HS-5 (cell line): ENCODE measurements around the gene GJD3.
A peak's percentile ranks its signal among the peaks of the same experiment; 100 is the strongest.
"Not testable (repeated sequence)": the region's sequence is repeated elsewhere in the genome, so short reads cannot be mapped to it uniquely, and the experiment has no call there.

Experiments
- DNase-seq: peaks from one replicate; pipeline ENCODE4 v3.0.0-alpha.2; 2012; ENCODE audit warnings: low read depth

Gene GJD3

DNA sequence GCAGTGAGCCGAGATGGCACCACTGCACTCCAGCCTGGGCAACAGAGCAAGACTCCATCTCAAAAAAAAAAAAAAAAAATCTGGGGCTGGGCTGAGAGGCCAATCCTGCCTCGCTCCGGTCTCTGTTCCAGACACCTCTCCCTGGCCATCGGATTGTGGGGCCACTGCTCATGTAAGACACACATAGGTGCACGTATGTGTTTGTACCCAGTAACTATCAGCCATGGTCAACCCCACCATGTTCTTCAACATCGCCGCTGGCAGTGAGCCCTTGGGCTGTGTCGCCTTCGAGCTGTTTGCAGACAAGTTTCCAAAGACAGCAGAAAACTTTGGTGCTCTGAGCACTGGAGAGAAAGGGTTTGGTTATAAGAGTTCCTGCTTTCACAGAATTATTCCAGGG lies 3.2 kb upstream of the GJD3 start:
- DNase-seq, result not testable (repeated sequence)

DNA sequence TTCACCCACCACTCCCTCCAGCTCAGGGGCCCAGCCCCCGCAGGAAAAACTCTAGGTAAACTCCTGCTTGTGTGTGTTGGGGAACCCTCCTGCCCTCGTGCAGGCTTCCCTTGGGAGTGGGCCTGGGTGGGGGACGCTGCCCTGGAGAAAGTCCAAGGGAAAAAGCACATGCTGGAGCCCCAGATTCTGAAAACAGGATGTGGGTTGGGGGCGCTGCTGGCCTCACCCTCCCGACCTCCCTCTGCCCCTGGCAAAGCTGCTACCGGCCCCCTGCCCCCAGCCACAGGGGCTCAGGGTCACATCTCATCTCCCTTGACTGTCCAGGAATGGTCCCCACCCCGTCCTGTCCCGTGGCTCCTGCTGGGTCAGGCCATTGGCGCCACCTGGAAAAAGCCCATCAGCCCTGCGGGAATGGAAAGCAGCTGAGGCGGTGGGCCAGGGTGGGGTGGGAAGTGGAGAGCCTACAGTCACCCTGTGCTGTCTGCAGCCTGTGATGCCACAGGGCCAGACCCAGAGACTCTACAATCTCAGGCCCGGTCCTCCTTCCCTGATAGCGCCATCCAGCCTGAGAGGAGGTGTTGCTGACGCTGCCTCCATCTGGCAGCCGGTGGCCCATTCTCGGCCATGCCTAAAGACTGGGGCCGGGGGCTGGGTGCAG lies 2.5 kb upstream of the GJD3 start:
- DNase-seq, result no peak

DNA sequence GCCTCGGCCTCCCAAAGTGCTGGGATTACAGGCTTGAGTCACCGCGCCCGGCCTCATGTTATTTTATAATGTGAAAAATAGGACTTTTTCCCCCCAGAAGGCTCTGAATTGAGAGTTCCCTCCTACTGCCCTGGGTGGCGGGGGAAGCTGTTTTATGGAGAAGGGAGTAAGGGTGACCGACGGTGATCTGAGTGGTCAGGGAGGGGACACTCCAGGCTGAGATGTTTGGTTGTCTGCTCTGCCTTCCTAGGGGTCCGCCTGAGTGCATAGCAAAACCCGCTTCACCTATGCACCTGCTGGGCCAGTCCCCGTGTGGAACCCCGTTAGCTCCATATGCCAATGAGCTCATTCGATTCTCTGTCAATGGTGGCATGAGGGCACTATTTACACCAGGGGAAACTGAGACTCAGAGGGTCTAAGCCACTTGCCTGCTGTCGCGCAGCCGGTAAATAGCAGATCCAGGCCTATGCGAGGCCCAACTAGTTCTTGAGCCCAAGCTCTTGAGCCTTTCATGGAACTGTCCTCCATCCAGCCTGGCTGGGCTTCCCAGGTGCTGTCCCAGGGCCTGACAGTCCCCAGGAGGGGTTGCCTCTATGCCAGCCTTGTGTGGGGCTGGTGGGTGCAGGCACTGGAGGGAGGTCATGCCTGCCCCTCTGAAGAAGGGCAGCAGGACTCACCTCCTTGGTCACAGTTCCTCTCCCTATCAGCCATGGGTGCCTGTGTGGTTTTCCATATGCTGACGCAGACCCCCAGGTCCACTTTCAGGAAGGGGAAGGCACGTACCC lies 1.7 kb upstream of the GJD3 start:
- no peak for DNase-seq

DNA sequence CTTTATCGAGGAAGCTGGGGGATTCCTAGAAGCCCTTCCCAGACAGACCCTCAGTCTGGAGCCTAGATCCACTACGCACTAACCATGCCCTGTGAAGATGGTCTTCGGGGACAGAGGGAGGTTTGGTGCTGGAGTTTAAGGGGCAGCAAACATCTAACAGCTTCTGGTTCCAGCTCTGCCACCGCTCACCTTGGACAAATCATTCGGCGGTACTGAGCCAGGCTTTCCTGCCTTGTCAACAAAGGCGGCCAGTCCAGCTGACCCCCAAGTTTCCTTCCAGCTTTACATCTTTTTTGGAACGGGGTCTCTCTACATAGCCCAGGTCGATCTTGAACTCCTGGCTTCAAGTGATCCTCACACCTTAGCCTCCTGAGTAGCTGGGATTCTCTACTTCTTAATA lies 369 bp upstream of the GJD3 start:
- no peak for DNase-seq

DNA sequence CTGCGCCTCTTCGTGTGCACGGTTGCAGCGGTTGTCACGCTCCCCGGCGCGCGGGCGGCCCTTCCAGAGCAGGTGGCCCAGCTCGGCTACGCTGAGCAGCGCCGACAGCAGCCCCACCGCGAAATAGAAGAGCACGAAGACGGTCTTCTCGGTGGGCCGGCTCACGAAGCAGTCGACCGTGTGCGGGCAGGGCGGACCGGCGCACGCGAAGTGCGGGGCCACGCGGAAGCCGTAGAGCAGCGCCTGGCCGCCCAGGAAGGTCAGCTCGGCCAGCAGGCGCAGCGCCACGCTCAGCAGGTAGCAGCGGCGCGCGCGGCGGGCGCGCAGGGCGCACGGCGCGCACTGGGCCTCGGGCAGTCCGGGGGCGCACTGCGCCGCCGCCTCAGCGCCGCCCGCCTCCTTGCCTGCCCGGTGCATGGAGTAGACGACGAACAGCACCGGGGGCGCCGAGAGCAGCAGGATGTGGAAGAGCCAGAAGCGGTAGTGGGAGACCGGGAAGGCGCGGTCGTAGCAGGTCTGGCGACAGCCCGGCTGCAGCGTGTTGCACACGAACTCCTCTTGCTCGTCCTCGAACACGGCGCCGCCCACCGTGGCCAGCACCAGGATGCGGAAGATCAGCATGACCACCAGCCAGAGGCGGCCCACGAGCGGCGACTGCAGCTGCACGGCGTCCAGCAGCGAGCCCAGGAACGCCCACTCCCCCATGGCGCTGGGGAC lies 1.3 kb downstream of the GJD3 start:
- no peak for DNase-seq

DNA sequence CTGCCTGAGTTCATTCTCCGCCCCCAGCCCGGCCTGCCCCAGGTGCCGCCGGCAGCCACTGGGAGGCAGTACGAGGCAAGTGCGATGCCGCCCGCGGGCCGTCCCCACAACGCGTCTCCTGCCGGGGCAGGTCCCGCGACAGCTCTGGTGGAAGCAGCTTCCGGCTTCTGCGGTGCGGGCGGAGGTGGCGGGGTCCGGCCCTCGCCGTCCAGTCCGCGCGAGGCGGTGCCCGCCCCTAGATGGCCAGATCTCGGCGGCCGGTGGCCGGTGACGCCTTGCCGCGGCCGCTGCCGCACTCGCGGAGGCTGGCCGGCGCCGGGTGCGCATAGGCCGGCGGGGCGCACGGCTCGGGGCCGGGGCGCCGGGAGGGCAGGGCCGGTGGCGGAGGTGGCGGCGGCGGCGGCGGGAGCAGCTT lies 1.8 kb downstream of the GJD3 start:
- no peak for DNase-seq

DNA sequence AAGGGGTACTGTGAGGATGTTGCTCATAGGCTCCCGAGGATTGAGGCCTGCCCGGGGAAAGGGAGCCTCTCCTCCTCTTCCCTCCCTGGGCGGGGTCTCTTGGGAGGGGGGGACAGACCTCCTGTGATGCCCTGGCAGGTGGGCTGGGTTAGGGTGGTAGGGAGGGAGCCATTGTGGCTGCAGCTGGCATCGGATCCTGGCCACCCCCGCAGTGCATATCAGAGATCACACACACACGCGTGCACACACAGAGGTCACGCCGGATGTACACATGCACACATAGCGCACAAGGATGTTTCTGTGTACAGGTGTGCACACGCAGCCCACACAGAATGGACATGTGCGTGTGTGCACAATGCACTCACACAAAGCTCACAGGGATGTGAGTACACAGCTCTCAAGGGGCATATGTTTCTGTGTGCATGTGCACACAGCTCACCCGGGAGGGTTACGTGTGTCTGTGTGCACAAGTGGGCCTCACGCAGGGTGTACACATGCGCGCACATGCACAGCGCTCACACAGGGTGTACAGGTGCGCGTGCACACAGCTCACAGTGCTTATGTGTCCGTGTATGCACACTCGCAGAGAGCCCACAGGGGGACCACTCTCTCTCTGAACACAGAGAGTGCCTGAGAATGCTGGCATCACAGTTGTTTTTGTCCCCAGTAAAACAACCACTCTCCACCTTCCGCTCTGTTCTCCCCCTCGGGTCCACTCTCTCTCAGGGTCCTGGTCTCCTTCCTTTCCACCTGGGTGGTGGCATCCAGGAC lies 2.4 kb downstream of the GJD3 start:
- no peak for DNase-seq

DNA sequence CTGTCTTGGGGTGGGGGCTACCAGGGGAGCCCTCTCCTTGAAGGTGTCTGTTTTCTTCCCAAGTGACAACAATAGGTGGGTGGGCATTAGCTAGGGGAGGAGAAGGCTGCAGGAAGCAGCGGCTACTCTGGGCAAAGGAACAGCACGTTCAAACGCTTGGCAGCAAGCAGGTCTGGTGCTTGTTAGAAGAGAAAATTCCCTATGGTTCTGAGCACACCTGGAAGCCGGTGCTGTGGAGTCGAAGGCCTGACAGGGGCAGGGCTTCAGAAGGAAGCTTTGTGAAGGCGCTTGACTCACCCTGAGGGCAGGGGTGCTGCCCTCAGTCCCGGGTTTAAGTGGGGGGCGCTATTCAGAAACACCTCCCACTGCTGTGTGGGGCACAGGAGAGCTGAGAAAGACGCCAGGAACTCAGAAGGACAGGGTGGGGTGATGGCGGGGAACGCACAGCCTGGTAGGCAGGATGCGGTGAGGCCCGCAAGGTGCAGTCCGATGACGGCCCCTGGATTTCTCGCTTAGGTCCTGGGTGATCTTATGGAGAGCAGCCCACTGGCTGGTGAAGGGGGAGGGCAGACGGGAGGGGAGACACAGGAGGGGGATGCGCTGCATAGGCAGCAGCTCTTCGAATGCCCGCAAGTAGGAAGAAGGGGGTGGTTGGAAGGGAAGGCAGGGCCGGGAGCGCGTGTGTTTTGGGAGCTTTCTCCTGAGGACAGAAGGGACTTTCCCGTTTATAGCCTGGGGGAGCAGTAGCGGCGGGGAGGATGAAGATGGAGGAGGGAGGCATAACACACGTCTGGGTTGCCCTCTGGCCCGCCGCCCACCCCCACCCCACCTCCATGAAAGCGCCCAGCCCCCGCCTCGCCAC lies 3.2 kb downstream of the GJD3 start:
- no peak for DNase-seq

DNA sequence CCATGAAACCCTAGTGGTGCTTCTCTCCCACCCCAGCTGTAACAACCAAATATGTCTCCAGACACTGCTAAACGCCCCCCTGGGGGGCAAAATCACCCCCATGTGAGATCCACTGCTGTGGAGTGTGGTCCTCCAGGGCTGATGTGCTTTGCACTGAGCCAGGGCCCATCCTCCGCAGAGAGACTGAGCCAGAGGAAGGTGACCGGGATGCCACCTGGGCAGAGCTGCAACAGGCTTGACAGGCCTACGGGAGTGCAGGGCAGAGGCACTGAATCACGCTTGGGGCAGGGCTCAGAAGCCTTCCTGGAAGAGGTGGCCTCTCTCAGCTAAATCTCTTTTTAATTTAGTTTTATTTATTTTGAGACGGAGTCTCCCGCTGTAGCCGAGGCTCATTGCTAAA lies 4.4 kb downstream of the GJD3 start:
- no peak for DNase-seq

DNA sequence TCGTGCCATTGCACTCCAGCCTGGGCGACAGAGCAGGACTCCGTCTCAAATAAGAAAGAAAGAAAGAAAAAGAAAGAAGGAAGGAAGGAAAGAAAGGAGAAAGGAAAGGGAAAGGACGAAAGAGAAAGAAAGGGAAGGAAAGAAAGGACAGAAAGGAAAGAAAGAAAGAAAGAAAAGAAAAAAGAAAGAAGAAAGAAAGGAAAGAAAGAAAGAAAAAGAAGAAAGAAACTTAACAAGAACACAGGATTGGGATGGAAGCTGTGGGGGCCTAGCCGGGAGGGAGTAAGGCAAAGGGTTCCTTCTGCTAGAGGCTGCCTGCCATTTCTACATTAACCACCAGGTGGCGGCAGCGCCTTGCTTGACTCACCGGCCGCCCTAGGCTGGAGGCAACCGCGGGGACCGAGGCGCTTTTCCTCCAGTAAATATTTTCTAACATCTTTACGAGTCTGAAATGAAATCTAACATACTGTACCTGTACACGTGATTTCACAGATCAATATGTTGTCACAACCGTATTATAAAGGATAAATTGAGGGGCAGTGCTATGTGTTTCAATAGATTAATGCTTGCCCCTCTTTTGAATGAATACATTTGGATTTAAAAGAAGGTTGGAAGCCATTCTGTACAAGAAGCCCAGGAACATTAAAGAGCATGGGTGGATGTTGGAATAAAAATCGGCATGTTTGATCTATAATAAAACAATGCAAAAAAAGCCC lies 6.1 kb downstream of the GJD3 start:
- DNase-seq, result peak; percentile 57

DNA sequence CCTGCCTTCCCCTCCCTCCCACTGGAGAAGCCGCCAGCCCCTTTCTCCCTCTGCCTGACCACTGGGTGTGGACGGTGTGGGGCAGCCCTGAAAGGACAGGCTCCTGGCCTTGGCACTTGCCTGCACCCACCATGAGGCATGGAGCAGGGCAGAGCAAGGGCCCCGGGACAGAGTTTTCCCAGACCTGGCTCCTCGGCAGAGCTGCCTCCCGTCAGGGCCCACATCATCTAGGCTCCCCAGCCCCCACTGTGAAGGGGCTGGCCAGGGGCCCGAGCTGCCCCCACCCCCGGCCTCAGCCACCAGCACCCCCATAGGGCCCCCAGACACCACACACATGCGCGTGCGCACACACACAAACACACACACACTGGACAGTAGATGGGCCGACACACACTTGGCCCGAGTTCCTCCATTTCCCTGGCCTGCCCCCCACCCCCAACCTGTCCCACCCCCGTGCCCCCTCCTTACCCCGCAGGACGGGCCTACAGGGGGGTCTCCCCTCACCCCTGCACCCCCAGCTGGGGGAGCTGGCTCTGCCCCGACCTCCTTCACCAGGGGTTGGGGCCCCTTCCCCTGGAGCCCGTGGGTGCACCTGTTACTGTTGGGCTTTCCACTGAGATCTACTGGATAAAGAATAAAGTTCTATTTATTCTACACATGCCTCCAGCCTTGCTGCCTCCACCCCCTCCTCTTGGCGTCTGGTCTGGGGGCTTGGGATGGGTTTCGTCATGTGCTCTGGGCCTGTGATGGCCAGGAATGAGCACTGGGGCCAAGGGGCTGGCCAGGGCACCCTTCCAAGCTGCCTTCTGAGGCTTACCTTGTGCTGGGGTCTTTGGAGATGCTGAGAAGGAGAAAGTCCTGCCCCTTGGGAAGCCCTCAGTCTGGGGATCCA lies 7.3 kb downstream of the GJD3 start:
- DNase-seq, result no peak

DNA sequence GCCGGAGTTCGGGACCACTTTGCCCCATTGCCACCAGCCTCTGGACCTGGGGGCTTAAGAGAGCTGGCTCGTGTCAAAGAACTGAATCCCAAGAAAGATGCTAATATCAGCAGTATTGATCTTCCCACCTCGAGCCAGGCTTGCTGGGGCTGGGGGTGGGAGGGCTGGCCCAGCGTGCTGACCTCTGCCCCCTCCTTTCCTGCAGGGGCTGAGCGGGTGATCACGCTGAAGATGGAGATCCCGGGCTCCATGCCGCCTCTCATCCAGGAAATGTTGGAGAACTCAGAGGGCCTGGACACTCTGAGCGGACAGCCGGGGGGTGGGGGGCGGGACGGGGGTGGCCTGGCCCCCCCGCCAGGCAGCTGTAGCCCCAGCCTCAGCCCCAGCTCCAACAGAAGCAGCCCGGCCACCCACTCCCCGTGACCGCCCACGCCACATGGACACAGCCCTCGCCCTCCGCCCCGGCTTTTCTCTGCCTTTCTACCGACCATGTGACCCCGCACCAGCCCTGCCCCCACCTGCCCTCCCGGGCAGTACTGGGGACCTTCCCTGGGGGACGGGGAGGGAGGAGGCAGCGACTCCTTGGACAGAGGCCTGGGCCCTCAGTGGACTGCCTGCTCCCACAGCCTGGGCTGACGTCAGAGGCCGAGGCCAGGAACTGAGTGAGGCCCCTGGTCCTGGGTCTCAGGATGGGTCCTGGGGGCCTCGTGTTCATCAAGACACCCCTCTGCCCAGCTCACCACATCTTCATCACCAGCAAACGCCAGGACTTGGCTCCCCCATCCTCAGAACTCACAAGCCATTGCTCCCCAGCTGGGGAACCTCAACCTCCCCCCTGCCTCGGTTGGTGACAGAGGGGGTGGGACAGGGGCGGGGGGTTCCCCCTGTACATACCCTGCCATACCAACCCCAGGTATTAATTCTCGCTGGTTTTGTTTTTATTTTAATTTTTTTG lies 8.5 kb downstream of the GJD3 start:
- DNase-seq, result no peak

DNA sequence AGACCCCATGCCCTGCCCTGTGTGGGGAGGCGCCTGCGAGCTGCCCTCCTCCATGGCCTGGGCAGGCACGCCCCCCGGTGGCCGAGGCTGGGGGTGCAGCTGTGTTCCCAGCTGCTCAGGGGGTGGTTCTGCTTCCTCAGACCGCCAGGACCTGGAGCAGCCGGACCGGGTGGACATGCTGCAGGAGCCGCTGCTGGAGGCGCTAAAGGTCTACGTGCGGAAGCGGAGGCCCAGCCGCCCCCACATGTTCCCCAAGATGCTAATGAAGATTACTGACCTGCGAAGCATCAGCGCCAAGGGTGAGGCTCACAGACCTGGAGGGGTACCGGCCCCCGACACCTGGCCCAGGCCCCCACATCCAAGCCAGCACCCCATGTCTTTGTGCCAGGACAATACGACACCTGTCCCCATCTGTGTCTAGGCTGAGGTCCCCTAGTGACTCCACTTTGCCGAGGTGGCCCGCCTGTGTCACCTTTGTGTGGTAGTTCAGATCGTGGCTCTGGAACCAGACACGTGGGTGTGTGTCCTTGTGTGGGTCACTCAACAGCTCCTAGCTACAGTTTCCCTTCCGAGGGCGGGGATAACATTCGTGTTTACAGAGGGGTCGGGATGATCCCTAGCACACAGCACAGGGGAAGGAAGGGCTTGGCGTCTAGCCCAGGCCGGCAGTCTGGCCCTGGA lies 9.3 kb downstream of the GJD3 start:
- DNase-seq, result no peak

DNA sequence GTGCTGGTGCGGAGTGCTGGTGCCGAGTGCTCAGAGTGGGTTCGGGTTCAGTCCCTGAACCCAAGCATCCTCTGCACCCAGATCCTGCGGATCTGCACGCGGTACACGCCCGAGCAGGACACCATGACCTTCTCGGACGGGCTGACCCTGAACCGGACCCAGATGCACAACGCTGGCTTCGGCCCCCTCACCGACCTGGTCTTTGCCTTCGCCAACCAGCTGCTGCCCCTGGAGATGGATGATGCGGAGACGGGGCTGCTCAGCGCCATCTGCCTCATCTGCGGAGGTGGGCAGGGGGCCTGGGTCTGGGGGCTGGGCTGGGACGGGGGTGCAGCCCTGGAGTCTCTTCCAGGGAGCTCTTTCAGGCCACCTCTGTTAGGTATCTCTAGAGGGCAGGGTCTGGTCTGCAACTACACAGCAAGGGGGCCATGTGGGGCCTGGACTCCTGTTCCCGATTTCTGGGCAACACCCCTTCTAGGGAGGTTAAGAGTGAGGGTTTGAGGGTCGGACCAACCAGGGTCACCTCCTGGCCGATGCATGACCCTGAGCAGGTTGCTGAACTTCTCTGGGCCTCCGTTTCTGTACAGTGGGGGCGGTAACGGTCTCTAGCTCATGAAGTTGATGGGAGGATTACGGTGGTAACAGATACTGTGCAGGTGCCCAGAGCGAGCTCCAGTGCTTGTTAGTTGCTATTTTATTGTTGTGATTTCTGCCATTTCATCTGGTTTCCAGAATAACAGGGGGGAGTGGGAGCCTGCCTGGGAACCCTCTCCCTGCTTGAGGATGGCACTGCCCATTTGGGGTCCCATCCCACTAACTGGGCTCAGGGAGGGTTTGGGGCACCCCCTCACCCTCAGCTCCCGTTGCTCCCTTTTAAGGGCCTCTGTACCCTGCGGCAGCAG lies 10.1 kb downstream of the GJD3 start:
- DNase-seq, result no peak

DNA sequence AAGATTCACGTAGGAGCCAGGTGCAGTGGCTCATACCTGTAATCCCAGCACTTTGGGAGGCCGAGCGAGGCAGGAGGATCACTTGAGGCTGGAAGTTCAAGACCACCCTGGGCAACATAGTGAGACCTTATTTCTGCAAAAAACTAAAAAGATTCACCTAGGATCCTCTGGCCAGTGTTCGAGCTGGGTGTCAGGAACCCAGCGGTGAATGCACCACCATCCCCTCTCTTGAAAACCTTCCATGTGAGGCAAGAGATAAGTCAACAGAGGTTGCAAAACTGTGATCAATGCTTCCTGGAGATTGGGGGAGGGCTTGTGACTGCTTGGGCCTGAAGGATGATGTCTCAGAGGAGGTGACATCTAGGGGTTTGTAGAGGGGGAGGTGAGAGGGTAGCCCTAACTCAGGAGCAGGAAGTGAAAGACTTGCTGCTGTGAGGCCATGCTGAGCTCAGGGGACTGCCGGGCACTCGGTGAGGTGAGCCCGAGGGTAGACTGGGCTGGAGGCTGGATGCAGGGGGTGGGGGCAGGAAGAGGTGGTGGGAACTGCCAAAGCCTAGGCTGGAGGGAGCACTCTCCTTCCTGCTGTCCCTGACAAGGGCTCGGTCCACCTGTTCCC lies 11.7 kb downstream of the GJD3 start:
- no peak for DNase-seq

DNA sequence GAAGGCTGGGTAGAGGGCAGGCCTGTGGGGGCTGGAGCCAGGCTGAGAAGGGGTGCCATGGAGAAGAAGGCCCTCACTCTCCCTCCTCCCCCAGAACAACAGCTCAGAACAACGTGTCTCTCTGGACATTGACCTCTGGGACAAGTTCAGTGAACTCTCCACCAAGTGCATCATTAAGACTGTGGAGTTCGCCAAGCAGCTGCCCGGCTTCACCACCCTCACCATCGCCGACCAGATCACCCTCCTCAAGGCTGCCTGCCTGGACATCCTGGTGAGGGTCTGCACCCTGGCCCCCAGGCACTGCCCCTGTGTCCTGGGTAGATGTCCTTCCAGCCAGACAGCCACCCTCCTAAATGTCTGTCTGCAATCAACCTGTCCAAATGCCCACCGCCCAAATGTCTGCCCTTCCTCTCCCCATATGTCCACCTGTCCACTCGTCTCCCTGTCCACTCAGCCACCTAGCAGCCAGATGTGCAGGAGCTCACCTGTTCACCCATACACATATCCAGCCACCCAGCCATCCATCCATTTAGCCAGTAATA lies 12.2 kb downstream of the GJD3 start:
- DNase-seq, result no peak
